Left lobe of liver (tissue), 2 donors: ENCODE data around the gene ANO1. TPM values are rescaled to one million over a fixed set of nuclear protein-coding genes. Genes with fewer than 3 reads are reported as not detected.

Source experiments
- ATAC-seq: fragments of 200-7000 bp; cut with Tn5 transposase; one replicate; pipeline ENCODE4 v1.9.1; 2020; ENCODE audit warnings: mild to moderate bottlenecking, moderate library complexity
- DNase-seq: peaks from one replicate; pipeline ENCODE4 v3.0.0-alpha.2; 2020; ENCODE audit warnings: low spot score
- total RNA-seq: library from RNA; stranded (reverse); gene quantifications from one replicate; pipeline ENCODE4 v1.2.1, GENCODE V29; 2021
- donor health status: DM: no; HTN: no; CAD: no; lungs with moderate emphysema.
- donor health status: DM: no; HTN: yes; CAD: no.

Gene ANO1
- total RNA-seq, 1 donor from 2014 or later, result 260 TPM

GRCh38 chr11:70091638-70092037 lies 13.5 kb downstream of the ANO1 start:
- DNase-seq (no peak), ATAC-seq (no peak)

- no peak for ATAC-seq
- DNase-seq, result no peak
These were observed 15.0 kb downstream of the ANO1 start for GRCh38 chr11:70092959-70093715.

- DNase-seq (no peak), ATAC-seq (no peak)
These were observed 17.6 kb downstream of the ANO1 start for GRCh38 chr11:70095541-70096252.

- DNase-seq, result no peak
- peak; percentile 8 for ATAC-seq
These were observed 19.9 kb downstream of the ANO1 start for GRCh38 chr11:70097783-70098563.

- ATAC-seq (no peak), DNase-seq (no peak)
These were observed 20.8 kb downstream of the ANO1 start for GRCh38 chr11:70098936-70099335.

GRCh38 chr11:70099578-70100279 lies 21.6 kb downstream of the ANO1 start:
- DNase-seq (no peak), ATAC-seq (peak; percentile 4)

- DNase-seq (no peak), ATAC-seq (no peak)
These were observed 22.1 kb downstream of the ANO1 start for GRCh38 chr11:70100280-70100603.

- ATAC-seq (no peak), DNase-seq (no peak)
These were observed 22.7 kb downstream of the ANO1 start for GRCh38 chr11:70100791-70101190.

GRCh38 chr11:70103256-70103975 lies 25.3 kb downstream of the ANO1 start:
- DNase-seq (no peak), ATAC-seq (no peak)

GRCh38 chr11:70104419-70104818 lies 26.3 kb downstream of the ANO1 start:
- DNase-seq (no peak), ATAC-seq (no peak)

- ATAC-seq, result no peak
- no peak for DNase-seq
These were observed 26.8 kb downstream of the ANO1 start for GRCh38 chr11:70104961-70105360.

GRCh38 chr11:70105369-70105754 lies 27.2 kb downstream of the ANO1 start:
- peak; percentile 6 for ATAC-seq
- no peak for DNase-seq

- ATAC-seq, result peak; percentile 83
These were observed 27.8 kb downstream of the ANO1 start for GRCh38 chr11:70105755-70106571.

GRCh38 chr11:70106757-70107156 lies 28.6 kb downstream of the ANO1 start:
- no peak for DNase-seq
- ATAC-seq, result no peak

More at GRCh38 chr11:70105755-70106571, 27.8 kb downstream of the ANO1 start:
- DNase-seq, result peak; percentile 79

- DNase-seq (no peak), ATAC-seq (no peak)
These were observed 29.1 kb downstream of the ANO1 start for GRCh38 chr11:70107191-70107590.

- DNase-seq, result no peak
- no peak for ATAC-seq
These were observed 29.6 kb downstream of the ANO1 start for GRCh38 chr11:70107756-70108155.

GRCh38 chr11:70108250-70108649 lies 30.1 kb downstream of the ANO1 start:
- DNase-seq (no peak), ATAC-seq (no peak)

- DNase-seq, result no peak
- ATAC-seq, result no peak
These were observed 30.9 kb downstream of the ANO1 start for GRCh38 chr11:70109006-70109405.

GRCh38 chr11:70109903-70110302 lies 31.8 kb downstream of the ANO1 start:
- DNase-seq (no peak), ATAC-seq (no peak)
